Cardiac septum (tissue), 1 donor: ENCODE measurements around the gene CHKB. TPM values are rescaled to one million over a fixed set of nuclear protein-coding genes. Genes with fewer than 3 reads are reported as not detected.

Source experiments
- DNase-seq: peaks from one replicate; pipeline ENCODE4 v3.0.0-alpha.2; 2020; ENCODE audit warnings: low spot score
- intact Hi-C: fragments of 100-400 bp; cut with DNase I; formaldehyde crosslinking; loops from one replicate; pipeline ENCODE4 v1.14.0; 2022
- total RNA-seq: library from RNA; stranded (reverse); fragmentation: NEBNext Ultra II Directional; extraction: Animal tissue kit (Norgen Biotek cat#: 25700); gene quantifications from one replicate; pipeline ENCODE4 v1.2.1, GENCODE V29; 2021
- donor health status: DM: no; HTN: no; CAD: no.

Gene CHKB
- total RNA-seq, 1 donor from 2014 or later = 49.4 TPM

- DNase-seq = peak; percentile 83
- intact Hi-C loops = loop anchor here (1.0 kb wide), 1 partner anchor 15 kb away; no protein-coding TSS in a partner anchor
These were observed 4.5 kb downstream of the CHKB start, which contains the start of gene CPT1B for GRCh38 chr22:50577987-50578775. Gene CPT1B, minus strand, starts transcription at chr22:50578427. Its CDS starts 512 bp downstream, at chr22:50577915.

GRCh38 chr22:50577697-50577986 is 5.0 kb downstream of the CHKB start:
- intact Hi-C loops = no loop called here
- no peak for DNase-seq

- intact Hi-C loops = no loop called here
- DNase-seq = no peak
These were observed 5.6 kb downstream of the CHKB start for GRCh38 chr22:50576806-50577696.

GRCh38 chr22:50576070-50576469 is 6.6 kb downstream of the CHKB start:
- no peak for DNase-seq
- intact Hi-C loops = no loop called here

- no peak for DNase-seq
- intact Hi-C loops = no loop called here
These were observed 7.2 kb downstream of the CHKB start for GRCh38 chr22:50575426-50575941.

- intact Hi-C loops = no loop called here
- DNase-seq = no peak
These were observed 8.3 kb downstream of the CHKB start for GRCh38 chr22:50574383-50574755.

- intact Hi-C loops = no loop called here
These were observed 8.9 kb downstream of the CHKB start for GRCh38 chr22:50573491-50574382.

GRCh38 chr22:50572965-50573364 is 9.7 kb downstream of the CHKB start:
- no peak for DNase-seq

More at GRCh38 chr22:50573491-50574382, 8.9 kb downstream of the CHKB start:
- DNase-seq = no peak

GRCh38 chr22:50571264-50572175 is 11.1 kb downstream of the CHKB start:
- intact Hi-C loops = no loop called here
- DNase-seq = no peak

More at GRCh38 chr22:50572965-50573364, 9.7 kb downstream of the CHKB start:
- intact Hi-C loops = no loop called here

- intact Hi-C loops = no loop called here
- no peak for DNase-seq
These were observed 11.8 kb downstream of the CHKB start for GRCh38 chr22:50570861-50571260.

- intact Hi-C loops = no loop called here
- no peak for DNase-seq
These were observed 12.6 kb downstream of the CHKB start for GRCh38 chr22:50569896-50570535.

GRCh38 chr22:50569041-50569459 is 13.6 kb downstream of the CHKB start:
- intact Hi-C loops = no loop called here
- no peak for DNase-seq

- DNase-seq = no peak
- intact Hi-C loops = no loop called here
These were observed 14.0 kb downstream of the CHKB start for GRCh38 chr22:50568626-50569025.

- intact Hi-C loops = no loop called here
These were observed 14.9 kb downstream of the CHKB start for GRCh38 chr22:50567721-50568252.

GRCh38 chr22:50564289-50564688 is 18.4 kb downstream of the CHKB start:
- DNase-seq = no peak

More at GRCh38 chr22:50567721-50568252, 14.9 kb downstream of the CHKB start:
- no peak for DNase-seq

GRCh38 chr22:50563413-50564160 is 19.1 kb downstream of the CHKB start:
- intact Hi-C loops = loop anchor here (1.0 to 5.0 kb wide), 3 partner anchors 15 to 36 kb away; partner anchors contain the start of genes CHKB, CPT1B and SCO2
- DNase-seq = no peak

More at GRCh38 chr22:50564289-50564688, 18.4 kb downstream of the CHKB start:
- intact Hi-C loops = loop anchor here (5.0 kb wide), 1 partner anchor 37 kb away; the partner anchor contains the start of gene SCO2
